Measurements from ENCODE around the gene ARHGEF40.

- TF ChIP-seq CTCF (IDR thresholded peaks at IDR 0.05) (no peak), POLR2A (IDR thresholded peaks at IDR 0.05) (no peak), POLR2AphosphoS5 (IDR thresholded peaks at IDR 0.05) (no peak)
Observed at GRCh38 chr14:21090940-21091663, 21.0 kb downstream of the ARHGEF40 start.

All from gastroesophageal sphincter (tissue), 3 donors.